AG04450 (cell line): ENCODE measurements around the gene FAM13C. TPM values are rescaled to one million over a fixed set of nuclear protein-coding genes. Genes with fewer than 3 reads are reported as not detected.

Source experiments
- CTCF ChIA-PET: fragments of 300-600, 350-600 bp; formaldehyde crosslinking; extraction: SDS; loops from one replicate; lab custom pipeline; 2022; ENCODE audit warnings: antibody characterized with exemption, inconsistent platforms; lab: Charles Lee
- POLR2A ChIA-PET: fragments of 350-600 bp; formaldehyde crosslinking; extraction: SDS; loops from one replicate; lab custom pipeline; 2021; ENCODE audit warnings: antibody characterized with exemption, inconsistent platforms; lab: Yijun Ruan, JAX
- DNase-seq: peaks from one replicate; pipeline ENCODE4 v3.0.0-alpha.2; 2011; ENCODE audit warnings: low read depth, low spot score
- H3K27ac ChIP-seq: one replicate; pipeline ENCODE4 v1.5.1; 2012; ENCODE audit warnings: low read depth, low read length, control low read depth
- H3K27me3 ChIP-seq: one replicate; pipeline ENCODE4 v1.6.0; 2012; ENCODE audit warnings: low read length; ENCODE audit not compliant: control insufficient read depth, insufficient read depth
- H3K4me3 ChIP-seq: 2 replicates; pipeline ENCODE4 v1.5.1; 2011; ENCODE audit warnings: mild to moderate bottlenecking, low read depth, low read length, control low read depth
- H3K9me3 ChIP-seq: 2 replicates; pipeline ENCODE4 v1.5.1; 2012; ENCODE audit warnings: low read length; ENCODE audit not compliant: control insufficient read depth, insufficient read depth
- CTCF ChIP-seq: IDR thresholded peaks from 2 replicates; pipeline ENCODE4 v1.5.1; 2011; ENCODE audit warnings: low read depth, low read length, control low read depth, inconsistent platforms
- polyA plus RNA-seq: library from polyadenylated mRNA; depleted of rRNA; stranded (reverse); fragments of >200 nt; gene quantifications from 2 replicates; pipeline ENCODE4 v1.2.3, GENCODE V29; 2011

Gene FAM13C
- polyA plus RNA-seq, 1 experiment: 3.1 TPM

- CTCF ChIA-PET: no interaction called here
- no peak for DNase-seq
- no peak for TF ChIP-seq CTCF
- Histone ChIP-seq H3K27ac (no peak overlapping the region), H3K27me3 (no peaks in the 10 kb centered on the region), H3K9me3 (no peaks in the 10 kb centered on the region), H3K4me3 (no peak overlapping the region)
- POLR2A ChIA-PET: no interaction called here
These were observed 91.9 kb downstream of the FAM13C start for GRCh38 chr10:59270492-59270891.

- H3K9me3 ChIP-seq: no peaks in the 10 kb centered on the region
- no peak overlapping the region for H3K4me3 ChIP-seq
- ChIA-PET CTCF (interaction anchor here (1.1 kb wide), 1 partner anchor 175 kb away, joined by 3 read pairs; no protein-coding TSS in a partner anchor), POLR2A (no interaction called here)
- TF ChIP-seq CTCF: no peak
- no peak overlapping the region for H3K27ac ChIP-seq
- no peak for DNase-seq
- H3K27me3 ChIP-seq: no peaks in the 10 kb centered on the region
These were observed 92.7 kb downstream of the FAM13C start for GRCh38 chr10:59269651-59270050.

GRCh38 chr10:59268460-59268859 lies 93.9 kb downstream of the FAM13C start:
- Histone ChIP-seq H3K27ac (no peak overlapping the region), H3K4me3 (no peak overlapping the region), H3K27me3 (no peaks in the 10 kb centered on the region), H3K9me3 (no peaks in the 10 kb centered on the region)
- no peak for DNase-seq
- TF ChIP-seq CTCF: no peak
- POLR2A ChIA-PET: no interaction called here
- CTCF ChIA-PET: no interaction called here

GRCh38 chr10:59266321-59266720 lies 96.0 kb downstream of the FAM13C start:
- Histone ChIP-seq H3K4me3 (no peak overlapping the region), H3K27me3 (no peaks in the 10 kb centered on the region), H3K27ac (no peak overlapping the region), H3K9me3 (no peaks in the 10 kb centered on the region)
- no peak for TF ChIP-seq CTCF
- ChIA-PET POLR2A (no interaction called here), CTCF (interaction anchor here (1.5 kb wide), 1 partner anchor 314 kb away, joined by 4 read pairs; no protein-coding TSS in a partner anchor)
- DNase-seq: no peak

- no peak overlapping the region for H3K4me3 ChIP-seq
- no peak overlapping the region for H3K27ac ChIP-seq
- no peak for TF ChIP-seq CTCF
- CTCF ChIA-PET: no interaction called here
- DNase-seq: no peak
- no peaks in the 10 kb centered on the region for H3K9me3 ChIP-seq
- no peaks in the 10 kb centered on the region for H3K27me3 ChIP-seq
- POLR2A ChIA-PET: no interaction called here
These were observed 97.2 kb downstream of the FAM13C start for GRCh38 chr10:59265141-59265540.
